WTC11 (cell line): ENCODE data around the gene SHKBP1. TPM values are rescaled to one million over a fixed set of nuclear protein-coding genes. Genes with fewer than 3 reads are reported as not detected.

Experiments used
- total RNA-seq: library from RNA; stranded (reverse); gene quantifications from 3 replicates; pipeline ENCODE4 v1.2.3, GENCODE V29; 2021

The SHKBP1 gene
- total RNA-seq, 1 experiment from 2014 or later = 71.7 TPM

Other genes starting within 250 kb of the SHKBP1 start
- gene C19orf47, start 228.5 kb upstream of the SHKBP1 start, total RNA-seq = 14.7 to 17.2 TPM (median 15.6 TPM) in 3 replicates
- gene PLD3, start 228.2 kb upstream of the SHKBP1 start, total RNA-seq = 190 to 200 TPM (median 193 TPM) in 3 replicates
- 0.21 to 0.31 TPM (median 0.25 TPM) in 3 replicates for gene HIPK4, start 186.7 kb upstream of the SHKBP1 start, total RNA-seq
- gene PRX, start 163.5 kb upstream of the SHKBP1 start, total RNA-seq = 8.2 to 8.4 TPM (median 8.3 TPM) in 3 replicates
- 6.8 to 8.6 TPM (median 7.4 TPM) in 3 replicates for gene SERTAD1, start 150.9 kb upstream of the SHKBP1 start, total RNA-seq
- gene SERTAD3, start 132.5 kb upstream of the SHKBP1 start, total RNA-seq = 31.9 to 34.6 TPM (median 33.6 TPM) in 3 replicates
- 35.1 to 38.5 TPM (median 37.1 TPM) in 3 replicates for gene BLVRB, start 111.1 kb upstream of the SHKBP1 start, total RNA-seq
- 2.8 to 5.7 TPM (median 3.9 TPM) in 3 replicates for gene SPTBN4, start 109.9 kb upstream of the SHKBP1 start, total RNA-seq
- gene LTBP4, start 24.5 kb downstream of the SHKBP1 start, total RNA-seq = 125 to 168 TPM (median 166 TPM) in 3 replicates
- 30.3 to 38.6 TPM (median 34.9 TPM) in 3 replicates for gene NUMBL, start 113.8 kb downstream of the SHKBP1 start, total RNA-seq
- 55.6 to 62.9 TPM (median 59.9 TPM) in 3 replicates for gene COQ8B, start 140.0 kb downstream of the SHKBP1 start, total RNA-seq
- 10.4 to 13.8 TPM (median 10.6 TPM) in 3 replicates for gene ITPKC, start 140.2 kb downstream of the SHKBP1 start, total RNA-seq
- gene ACTMAP, start 173.6 kb downstream of the SHKBP1 start, total RNA-seq = 29.6 to 42.4 TPM (median 40.2 TPM) in 3 replicates
- gene SNRPA, start 174.3 kb downstream of the SHKBP1 start, total RNA-seq = 215 to 227 TPM (median 218 TPM) in 3 replicates
- gene MIA, start 198.6 kb downstream of the SHKBP1 start, total RNA-seq = not detected in 3 replicates
- 29.7 to 34.1 TPM (median 30.5 TPM) in 3 replicates for gene RAB4B, start 201.4 kb downstream of the SHKBP1 start, total RNA-seq
- 97.7 to 106 TPM (median 102 TPM) in 3 replicates for gene EGLN2, start 222.3 kb downstream of the SHKBP1 start, total RNA-seq